Lung (tissue), 12 donors: Measurements from ENCODE around the gene IFNG-AS1. TPM values are rescaled to one million over a fixed set of nuclear protein-coding genes. Genes with fewer than 3 reads are reported as not detected.

Source experiments
- ATAC-seq: fragments of 200-7000 bp; cut with Tn5 transposase; one replicate; pipeline ENCODE4 v1.9.1; 2020; ENCODE audit warnings: moderate number of reproducible peaks; ENCODE audit not compliant: insufficient read depth, low FRiP score
- DNase-seq, 3 donors: peaks; one replicate each; pipeline ENCODE4 v3.0.0-alpha.2; 2013 to 2017
- H3K27ac ChIP-seq, 2 donors: one replicate each; pipeline ENCODE4 v1.5.1; 2013; ENCODE audit warnings: mild to moderate bottlenecking in 2 of 2, moderate library complexity in 2 of 2, control low read depth in 1 of 2, inconsistent platforms in 1 of 2, low read depth in 1 of 2, low read length in 1 of 2
- H3K27me3 ChIP-seq, 3 donors: one replicate each; pipeline ENCODE4 v1.5.1; 2013; ENCODE audit warnings: low read length in 2 of 3; ENCODE audit not compliant: control insufficient read depth in 3 of 3, insufficient read depth in 3 of 3
- H3K36me3 ChIP-seq, 4 donors: one replicate each; pipeline ENCODE4 v1.5.1; 2013; ENCODE audit warnings: low read length in 4 of 4, mild to moderate bottlenecking in 1 of 4, moderate library complexity in 1 of 4; ENCODE audit not compliant: control insufficient read depth in 4 of 4, insufficient read depth in 4 of 4
- H3K4me1 ChIP-seq, 5 donors: one replicate each; pipeline ENCODE4 v1.5.1; 2013; ENCODE audit warnings: low read length in 5 of 5, mild to moderate bottlenecking in 2 of 5, moderate library complexity in 1 of 5; ENCODE audit not compliant: control insufficient read depth in 5 of 5, insufficient read depth in 5 of 5
- H3K4me3 ChIP-seq: one replicate; pipeline ENCODE4 v1.5.1; 2013; ENCODE audit warnings: mild to moderate bottlenecking, control low read depth, moderate library complexity
- H3K9ac ChIP-seq, 2 donors: one replicate each; pipeline ENCODE4 v1.5.1; 2013; ENCODE audit warnings: low read length in 2 of 2, control low read depth in 1 of 2; ENCODE audit not compliant: insufficient read depth in 1 of 2
- H3K9me3 ChIP-seq, 4 donors: one replicate each; pipeline ENCODE4 v1.5.1; 2013; ENCODE audit warnings: low read length in 3 of 4, mild to moderate bottlenecking in 1 of 4, moderate library complexity in 1 of 4; ENCODE audit not compliant: control insufficient read depth in 4 of 4, insufficient read depth in 3 of 4
- WGBS, 2 donors: extraction: QIAGEN DNeasy Blood & Tissue Kit; methylation state at CpG; one replicate each; pipeline ENCODE4 v1.1.7; 2013; 5-methylcytosine and 5-hydroxymethylcytosine counted together
- polyA plus RNA-seq, 2 donors: library from polyadenylated mRNA; stranded (reverse); fragments of 200-250 nt; gene quantifications; one replicate each; pipeline ENCODE4 v1.2.1, GENCODE V29; 2013
- total RNA-seq, 2 donors: library from RNA; depleted of rRNA in 1 of 2; stranded (reverse); fragments of >200 nt in 1 of 2; gene quantifications; one replicate each; pipeline ENCODE4 v1.2.1, GENCODE V29; 2014 to 2021
- TF ChIP-seq, protein P1 (sequence below): IDR thresholded peaks from 2 replicates; pipeline ENCODE4 v1.5.1; 2012; ENCODE audit warnings: mild to moderate bottlenecking; ENCODE audit errors: control extremely low read depth, extremely low read depth
- donor health status: control.
- donor health status: control.
- donor health status: Bipolar disorder and iron deficiency.
- donor health status: healthy.
- donor health status: DM: yes; HTN: yes; CAD: no.

Gene IFNG-AS1
- total and polyA plus RNA-seq, 4 donors: 0.03 to 1.2 (median 0.31) TPM; not detected in 1

DNA sequence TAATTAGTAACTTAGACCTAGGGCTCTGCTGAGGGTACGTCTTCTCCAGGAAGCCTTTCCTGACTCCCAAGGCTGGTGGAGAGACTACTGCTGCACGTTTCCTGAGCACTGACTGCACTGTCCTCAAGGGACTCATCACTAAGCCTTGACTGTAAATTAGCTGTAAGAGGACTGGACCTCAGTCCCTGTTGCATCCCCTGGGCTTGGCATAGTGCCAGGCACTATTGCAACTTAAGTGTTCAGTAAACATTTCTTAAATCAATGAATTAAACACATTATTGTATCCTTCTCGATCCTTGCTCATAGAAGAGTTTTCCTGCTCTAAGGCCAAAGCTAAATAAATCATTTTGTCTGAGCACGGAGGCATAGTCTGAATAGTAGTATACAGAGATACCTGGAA, 31.9 kb upstream of the IFNG-AS1 start:
- peak in 1 of 3 donors; percentile 11 for DNase-seq
- no peak overlapping the region for H3K4me3 ChIP-seq
- ATAC-seq: no peak
- 38 to 78% methylated on average over 4 of the region's 4 CpGs for whole genome bisulfite sequencing, 2 donors
- peaks cover 0 to 1% (median 0%) of the 10 kb centered on the region in 4 donors for H3K9me3 ChIP-seq
- TF ChIP-seq, protein P1, sequence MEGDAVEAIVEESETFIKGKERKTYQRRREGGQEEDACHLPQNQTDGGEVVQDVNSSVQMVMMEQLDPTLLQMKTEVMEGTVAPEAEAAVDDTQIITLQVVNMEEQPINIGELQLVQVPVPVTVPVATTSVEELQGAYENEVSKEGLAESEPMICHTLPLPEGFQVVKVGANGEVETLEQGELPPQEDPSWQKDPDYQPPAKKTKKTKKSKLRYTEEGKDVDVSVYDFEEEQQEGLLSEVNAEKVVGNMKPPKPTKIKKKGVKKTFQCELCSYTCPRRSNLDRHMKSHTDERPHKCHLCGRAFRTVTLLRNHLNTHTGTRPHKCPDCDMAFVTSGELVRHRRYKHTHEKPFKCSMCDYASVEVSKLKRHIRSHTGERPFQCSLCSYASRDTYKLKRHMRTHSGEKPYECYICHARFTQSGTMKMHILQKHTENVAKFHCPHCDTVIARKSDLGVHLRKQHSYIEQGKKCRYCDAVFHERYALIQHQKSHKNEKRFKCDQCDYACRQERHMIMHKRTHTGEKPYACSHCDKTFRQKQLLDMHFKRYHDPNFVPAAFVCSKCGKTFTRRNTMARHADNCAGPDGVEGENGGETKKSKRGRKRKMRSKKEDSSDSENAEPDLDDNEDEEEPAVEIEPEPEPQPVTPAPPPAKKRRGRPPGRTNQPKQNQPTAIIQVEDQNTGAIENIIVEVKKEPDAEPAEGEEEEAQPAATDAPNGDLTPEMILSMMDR: no peak
- no peak overlapping the region for H3K9ac ChIP-seq
- H3K27ac ChIP-seq: no peak overlapping the region
- peaks cover 0 to 6% (median 0%) of the 10 kb centered on the region in 5 donors for H3K4me1 ChIP-seq
- H3K27me3 ChIP-seq: no peaks in the 10 kb centered on the region
- no peaks in the 10 kb centered on the region for H3K36me3 ChIP-seq

DNA sequence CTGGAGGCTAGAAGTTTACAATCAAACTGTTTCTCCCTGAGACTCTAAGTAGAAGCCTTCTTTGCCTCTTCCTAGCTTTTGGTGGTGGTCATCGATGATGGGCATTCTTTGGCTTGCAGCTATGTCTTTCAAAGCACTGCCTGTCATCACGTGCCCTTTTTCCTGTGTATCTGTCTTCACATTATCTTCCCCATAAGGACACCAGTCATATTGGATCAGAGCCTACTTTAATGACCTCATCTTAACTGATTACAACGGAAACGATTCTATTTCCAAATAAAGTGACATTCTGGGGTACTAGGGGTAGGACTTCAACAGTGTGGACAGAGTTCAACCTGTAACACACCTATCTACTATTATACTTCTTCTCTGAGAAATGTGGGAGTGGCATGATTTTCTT, 31.1 kb upstream of the IFNG-AS1 start:
- H3K9ac ChIP-seq: no peak overlapping the region
- no peak for ATAC-seq
- no peak overlapping the region for H3K27ac ChIP-seq
- WGBS, 2 donors: 55 to 67% methylated on average over 4 of the region's 4 CpGs
- no peaks in the 10 kb centered on the region for H3K36me3 ChIP-seq
- peaks cover 0 to 1% (median 0%) of the 10 kb centered on the region in 4 donors for H3K9me3 ChIP-seq
- no peaks in the 10 kb centered on the region for H3K27me3 ChIP-seq
- TF ChIP-seq, protein P1: no peak
- no peak for DNase-seq
- H3K4me1 ChIP-seq: peaks cover 0 to 6% (median 0%) of the 10 kb centered on the region in 5 donors
- H3K4me3 ChIP-seq: no peak overlapping the region

DNA sequence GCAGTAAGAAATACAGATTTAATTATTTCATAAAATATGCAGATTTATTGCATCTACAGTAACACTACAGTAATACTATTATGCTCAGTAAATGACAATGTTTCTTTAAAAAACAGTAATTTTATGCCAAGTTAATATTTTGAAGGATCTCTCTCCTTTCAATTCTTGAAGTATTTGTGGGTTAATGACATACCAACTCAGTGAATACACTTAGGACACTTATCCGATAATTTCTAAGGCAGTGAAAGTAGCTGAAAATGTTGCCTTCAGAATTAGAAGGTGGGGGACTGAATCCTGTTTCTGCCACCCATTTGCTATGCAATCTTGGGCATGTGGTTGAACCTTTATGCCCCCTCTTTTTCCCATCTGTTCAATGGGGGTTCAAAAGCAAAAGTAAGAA, 24.8 kb upstream of the IFNG-AS1 start:
- 79 to 89% methylated on average over 1 of the region's 1 CpG for WGBS, 2 donors
- DNase-seq (no peak), ATAC-seq (no peak)
- no peak overlapping the region for H3K4me3 ChIP-seq
- no peaks in the 10 kb centered on the region for H3K36me3 ChIP-seq
- TF ChIP-seq, protein P1: no peak
- H3K9me3 ChIP-seq: no peaks in the 10 kb centered on the region
- no peak overlapping the region for H3K27ac ChIP-seq
- no peak overlapping the region for H3K9ac ChIP-seq
- peaks cover 0 to 2% (median 0%) of the 10 kb centered on the region in 5 donors for H3K4me1 ChIP-seq
- H3K27me3 ChIP-seq: peaks cover 0 to 3% (median 0%) of the 10 kb centered on the region in 3 donors

DNA sequence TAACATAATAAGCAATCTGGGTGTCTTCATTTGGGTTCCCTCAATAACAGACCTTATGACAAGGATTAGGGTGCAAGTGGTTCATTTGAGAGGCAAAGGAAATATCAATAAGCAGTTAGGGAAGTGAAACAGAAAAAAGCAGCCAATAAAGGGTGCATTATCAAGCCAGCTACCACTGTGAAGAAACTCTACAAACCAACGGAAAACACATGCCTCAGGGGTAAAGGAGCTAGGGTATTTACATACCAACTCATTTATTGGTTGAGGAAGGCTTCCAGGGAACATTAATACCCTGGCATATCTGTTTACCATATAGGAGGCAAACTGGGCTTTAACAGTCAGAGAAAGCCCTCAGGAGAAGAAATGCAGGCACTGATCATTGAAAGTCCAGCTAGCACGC, 22.7 kb upstream of the IFNG-AS1 start:
- DNase-seq: no peak
- H3K36me3 ChIP-seq: no peaks in the 10 kb centered on the region
- 65 to 68% methylated on average over 2 of the region's 2 CpGs for WGBS, 2 donors
- TF ChIP-seq, protein P1: no peak
- H3K27ac ChIP-seq: no peak overlapping the region
- H3K9ac ChIP-seq: no peak overlapping the region
- no peaks in the 10 kb centered on the region for H3K9me3 ChIP-seq
- H3K4me1 ChIP-seq: peaks cover 0 to 2% (median 0%) of the 10 kb centered on the region in 5 donors
- peaks cover 0 to 3% (median 0%) of the 10 kb centered on the region in 3 donors for H3K27me3 ChIP-seq
- no peak overlapping the region for H3K4me3 ChIP-seq
- no peak for ATAC-seq
